Sigmoid colon (tissue), 4 donors: ENCODE results near the gene PRLR.

Experiments
- CTCF ChIP-seq, 4 experiments: fragments of 450-650 bp in 3 of 4; fragments of 200-600 bp in 1 of 4; IDR thresholded peaks; one replicate each; pipeline ENCODE4 v1.5.1; 2016 to 2019; ENCODE audit warnings: antibody characterized with exemption in 4 of 4, mild to moderate bottlenecking in 3 of 4, moderate library complexity in 2 of 4
- POLR2A ChIP-seq, 2 donors: fragments of 450-650 bp; IDR thresholded peaks; one replicate each; pipeline ENCODE4 v1.6.1; 2016; ENCODE audit warnings: antibody characterized with exemption in 2 of 2, mild to moderate bottlenecking in 2 of 2, moderate library complexity in 2 of 2
- POLR2AphosphoS5 ChIP-seq, 4 donors: sonication (generic); formaldehyde crosslinking; IDR thresholded peaks; one replicate each; pipeline ENCODE4 v1.6.1; 2017; ENCODE audit warnings: antibody characterized with exemption in 4 of 4

DNA sequence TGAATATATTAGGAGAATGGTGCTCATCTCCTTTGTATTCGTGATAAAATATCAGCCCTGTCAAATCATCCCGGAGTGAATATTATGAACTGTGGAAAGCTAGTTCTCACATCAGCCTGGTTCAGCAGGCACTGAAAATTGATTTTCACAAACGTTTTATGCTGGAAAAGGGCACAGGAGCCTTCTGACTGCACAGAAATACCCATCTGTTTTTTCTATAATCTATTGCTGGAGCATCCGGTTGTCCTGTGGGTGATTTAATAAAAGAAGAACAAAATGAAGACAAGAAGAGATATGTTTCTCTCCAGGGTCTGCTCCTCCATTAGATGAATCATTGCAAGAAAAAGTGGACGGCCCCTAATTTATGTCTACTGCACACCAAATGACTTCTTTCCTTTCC is 85.3 kb downstream of the PRLR start:
- TF ChIP-seq CTCF (IDR thresholded peaks at IDR 0.05) (no peak), POLR2AphosphoS5 (IDR thresholded peaks at IDR 0.05) (no peak), POLR2A (IDR thresholded peaks at IDR 0.05) (no peak)
